ENCODE measurements around the gene CBX8. TPM values are rescaled to one million over a fixed set of nuclear protein-coding genes. Genes with fewer than 3 reads are reported as not detected.
A peak's percentile ranks its signal among the peaks of the same experiment; 100 is the strongest.
"Not testable (repeated sequence)": the region's sequence is repeated elsewhere in the genome, so short reads cannot be mapped to it uniquely, and the experiment has no call there.

Gene CBX8
- total RNA-seq, 3 donors from 2014 or later, result 1.7 to 4.3 (median 3.1) TPM

DNA sequence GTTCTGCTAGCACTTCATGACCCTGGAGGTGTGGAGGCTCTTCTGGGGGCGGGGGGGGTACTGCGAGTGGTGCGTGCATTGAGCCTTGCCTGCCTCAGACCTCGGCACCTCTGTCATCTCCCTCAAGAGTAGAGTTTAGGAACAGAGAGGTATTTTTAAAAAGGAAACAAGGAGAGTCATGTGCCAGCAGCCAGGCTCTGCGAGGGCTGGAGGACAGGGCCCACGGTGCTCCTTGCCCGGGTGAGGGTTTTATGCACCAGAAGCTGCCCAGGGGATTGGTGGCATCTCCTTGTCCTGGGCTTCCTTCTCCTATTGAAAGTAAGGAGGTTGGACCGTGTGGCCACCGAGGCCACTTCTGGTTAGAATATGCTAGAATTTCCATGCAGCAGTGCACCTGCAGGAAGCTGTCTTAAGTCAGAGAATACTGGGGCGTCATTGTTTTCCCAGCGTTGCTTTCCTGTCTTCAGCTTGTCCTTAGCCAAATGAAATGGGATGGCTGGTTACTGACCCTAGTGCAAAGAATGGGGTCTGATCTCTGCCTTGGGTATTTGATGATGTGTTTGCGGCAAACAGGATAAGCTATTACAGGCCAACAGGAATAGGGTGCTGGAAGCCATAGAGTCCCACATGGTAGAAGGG lies 15.7 kb downstream of the CBX8 start:
- no peaks in the 10 kb centered on the region for H3K9me3 Mint-ChIP-seq
- peaks cover 14% of the 10 kb centered on the region for H3K4me1 Mint-ChIP-seq (ENCODE audit: low read depth)
- no peak for DNase-seq
- no peaks in the 10 kb centered on the region for H3K36me3 Mint-ChIP-seq (ENCODE audit: insufficient read depth)
- H3K4me3 Mint-ChIP-seq, result no peak overlapping the region
- peaks cover 72% of the 10 kb centered on the region for H3K27me3 Mint-ChIP-seq (ENCODE audit: low read depth)
- no peak for ATAC-seq

DNA sequence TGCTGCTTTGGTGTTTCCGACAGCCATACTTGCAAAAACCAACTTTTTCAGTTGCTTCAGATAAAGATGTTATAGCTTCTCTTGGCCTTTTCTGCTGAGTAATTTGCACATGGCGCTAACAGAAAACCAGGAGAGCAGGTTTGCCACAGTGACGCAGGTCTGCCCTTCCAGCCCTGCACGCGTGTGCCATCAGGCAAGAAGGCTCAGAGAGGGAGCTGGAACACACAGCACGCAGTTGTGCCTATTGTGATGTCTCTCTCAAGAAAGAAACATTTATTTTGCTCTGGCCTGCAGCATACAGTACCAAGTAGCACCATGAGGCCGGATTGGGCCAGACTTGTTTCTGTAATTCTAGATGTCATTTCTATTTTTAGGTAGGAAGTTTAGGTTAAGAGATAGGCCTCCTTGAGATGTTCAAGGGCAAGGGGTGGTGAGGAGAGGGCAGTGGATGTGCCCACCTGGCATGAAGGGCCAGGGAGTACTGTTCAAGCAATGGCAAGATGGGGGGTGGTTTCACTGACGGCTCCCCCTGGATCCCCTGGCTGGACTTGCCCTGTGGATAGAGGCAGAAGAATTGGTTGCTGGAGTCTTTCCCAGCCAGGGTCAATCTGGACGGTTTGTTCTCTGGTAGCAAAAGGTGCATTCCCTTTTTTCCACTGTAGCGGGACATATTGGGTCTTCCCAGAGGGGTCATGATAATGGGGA lies 17.1 kb downstream of the CBX8 start:
- Mint-ChIP-seq H3K4me3 (no peak overlapping the region), H3K27me3 (ENCODE audit: low read depth) (peaks cover 69% of the 10 kb centered on the region), H3K9me3 (no peaks in the 10 kb centered on the region), H3K36me3 (ENCODE audit: insufficient read depth) (no peaks in the 10 kb centered on the region), H3K4me1 (ENCODE audit: low read depth) (peaks cover 14% of the 10 kb centered on the region)
- ATAC-seq (no peak), DNase-seq (no peak)

DNA sequence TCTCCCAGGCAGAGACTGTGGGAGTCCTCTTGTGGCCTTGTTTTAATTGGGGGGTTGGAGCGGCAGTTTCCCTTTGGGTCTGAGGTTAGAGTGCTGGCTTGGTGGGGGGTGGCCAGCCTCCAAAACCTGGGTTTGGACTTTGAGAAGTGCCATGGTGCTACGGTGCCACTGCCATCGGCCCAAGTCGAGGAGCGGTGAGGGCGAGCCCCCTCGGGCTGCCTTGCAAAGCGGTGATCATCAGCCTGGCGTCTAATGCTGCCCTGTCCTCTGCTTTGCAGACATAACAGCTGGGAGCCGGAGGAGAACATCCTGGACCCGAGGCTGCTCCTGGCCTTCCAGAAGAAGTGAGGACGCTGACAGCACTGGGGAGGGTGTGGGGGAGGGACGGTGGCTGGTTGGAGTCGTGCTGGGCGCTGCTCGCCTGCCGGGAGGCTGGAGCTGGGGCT lies 17.8 kb downstream of the CBX8 start:
- DNase-seq (no peak), ATAC-seq (no peak)
- H3K4me3 Mint-ChIP-seq, result peak overlapping the region; percentile 77
- no peaks in the 10 kb centered on the region for H3K36me3 Mint-ChIP-seq (ENCODE audit: insufficient read depth)
- peaks cover 14% of the 10 kb centered on the region for H3K4me1 Mint-ChIP-seq (ENCODE audit: low read depth)
- H3K27me3 Mint-ChIP-seq (ENCODE audit: low read depth), result peaks cover 76% of the 10 kb centered on the region
- no peaks in the 10 kb centered on the region for H3K9me3 Mint-ChIP-seq

DNA sequence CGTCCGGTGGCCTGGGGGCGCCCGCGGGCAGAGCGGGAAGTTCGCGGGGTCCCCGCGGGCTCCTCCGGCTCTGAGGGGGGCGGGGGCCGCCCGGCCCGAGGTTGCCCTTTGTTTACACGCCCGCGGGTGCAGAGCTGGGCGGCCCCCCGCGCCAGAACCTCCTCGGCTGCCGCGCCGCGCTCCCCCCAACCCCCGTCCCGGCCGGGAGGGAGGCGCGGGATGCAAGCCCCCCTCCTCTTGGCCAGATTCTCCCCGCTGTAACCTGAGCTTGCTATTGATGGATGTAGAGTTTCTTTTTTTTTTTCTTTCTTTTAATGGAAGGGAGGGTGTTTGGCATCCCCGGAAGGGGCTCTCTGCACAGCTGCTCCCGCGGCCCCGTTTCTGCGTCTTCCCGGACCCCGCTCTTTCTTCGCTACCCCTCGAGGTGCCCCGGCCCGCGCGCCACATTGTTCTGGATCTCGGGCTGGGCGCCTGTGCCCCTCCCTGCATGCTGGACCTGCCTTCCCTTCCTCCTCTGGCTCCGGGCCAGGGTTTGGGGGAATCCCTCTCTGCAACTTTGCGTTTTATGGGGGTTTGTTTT lies 18.3 kb downstream of the CBX8 start:
- H3K4me1 Mint-ChIP-seq (ENCODE audit: low read depth), result peaks cover 14% of the 10 kb centered on the region
- H3K36me3 Mint-ChIP-seq (ENCODE audit: insufficient read depth), result no peaks in the 10 kb centered on the region
- DNase-seq (no peak), ATAC-seq (peak; percentile 19 to 21)
- H3K9me3 Mint-ChIP-seq, result no peaks in the 10 kb centered on the region
- peaks cover 76% of the 10 kb centered on the region for H3K27me3 Mint-ChIP-seq (ENCODE audit: low read depth)
- H3K4me3 Mint-ChIP-seq, result peak overlapping the region; percentile 77

DNA sequence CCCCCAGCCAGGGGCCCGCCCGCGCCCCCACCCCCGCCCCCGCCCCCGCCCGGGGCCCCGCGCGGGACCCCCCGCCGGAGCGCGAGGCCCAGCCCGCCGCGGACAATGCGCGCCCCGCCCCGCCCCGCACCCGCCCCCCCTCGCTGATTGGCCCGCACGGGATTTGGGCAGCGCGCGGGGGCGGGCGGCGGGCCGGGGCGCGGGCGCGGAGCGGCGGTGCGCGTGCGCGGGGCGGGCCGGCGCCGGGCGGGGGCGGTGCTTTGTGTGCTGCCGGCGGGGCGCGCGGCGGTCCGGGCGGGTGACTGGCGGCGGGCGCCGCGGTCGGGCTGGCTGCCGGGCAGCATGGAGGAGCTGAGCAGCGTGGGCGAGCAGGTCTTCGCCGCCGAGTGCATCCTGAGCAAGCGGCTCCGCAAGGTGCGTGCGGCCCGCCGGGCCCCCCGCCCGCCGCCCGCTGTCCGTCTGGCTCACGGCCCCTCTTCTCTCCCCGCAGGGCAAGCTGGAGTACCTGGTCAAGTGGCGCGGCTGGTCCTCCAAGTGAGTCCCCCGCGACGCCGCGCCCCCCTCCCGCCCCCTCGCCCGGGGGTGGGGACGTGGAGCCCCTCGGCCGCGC lies 18.9 kb downstream of the CBX8 start, which contains the start of gene CBX2:
Gene CBX2 (plus strand): TSS at position 255 of the 610 bp plus-strand sequence. CDS start 88 bp downstream, at position 343.
- Mint-ChIP-seq H3K4me3 (peak within 1 kb of the TSS; percentile 77), H3K27me3 (ENCODE audit: low read depth) (peaks cover 76% of the 10 kb centered on the region), H3K4me1 (ENCODE audit: low read depth) (peaks cover 14% of the 10 kb centered on the region), H3K9me3 (no peaks in the 10 kb centered on the region), H3K36me3 (ENCODE audit: insufficient read depth) (no peaks in the 10 kb centered on the region)
- DNase-seq (peak; percentile 78), ATAC-seq (peak; percentile 87)

DNA sequence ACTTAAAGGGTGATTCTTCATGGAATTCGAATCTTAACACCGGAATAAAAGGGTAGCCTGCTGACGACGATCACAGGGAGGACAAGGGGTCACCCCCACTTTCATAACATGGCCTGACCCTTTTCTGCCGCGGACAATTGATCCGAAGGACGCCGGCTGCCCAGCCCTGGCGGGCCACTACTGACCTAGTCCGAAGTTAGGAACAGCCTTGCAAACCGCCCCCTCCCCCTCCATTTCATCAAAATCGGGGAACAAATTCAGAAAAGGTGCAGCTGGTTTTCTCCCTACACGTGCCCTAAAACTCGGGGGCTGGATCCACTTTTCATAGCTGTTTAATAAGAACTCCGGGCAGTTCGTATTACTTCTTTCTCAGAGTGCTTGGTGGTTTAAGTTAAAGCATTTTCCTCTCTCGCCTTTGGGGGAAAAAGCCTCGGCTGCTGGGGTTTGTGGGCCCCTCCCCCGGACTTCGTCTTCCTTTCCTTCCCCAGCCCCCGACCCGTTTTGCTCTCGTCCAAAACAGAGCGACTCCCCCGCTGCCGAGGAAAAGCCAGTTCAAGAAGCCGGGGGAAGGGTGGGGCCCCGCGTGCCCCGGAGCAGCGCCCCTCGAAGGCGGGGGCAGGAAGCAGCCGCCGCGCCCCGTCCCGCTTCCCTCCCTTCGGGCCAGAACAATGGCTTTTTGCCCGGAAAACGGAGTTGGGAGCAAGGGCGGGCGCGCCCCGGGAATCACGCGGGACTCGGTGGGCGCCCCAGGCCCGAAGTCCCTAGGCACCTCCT lies 19.6 kb downstream of the CBX8 start:
- ATAC-seq, result peak; percentile 28 to 33

DNA sequence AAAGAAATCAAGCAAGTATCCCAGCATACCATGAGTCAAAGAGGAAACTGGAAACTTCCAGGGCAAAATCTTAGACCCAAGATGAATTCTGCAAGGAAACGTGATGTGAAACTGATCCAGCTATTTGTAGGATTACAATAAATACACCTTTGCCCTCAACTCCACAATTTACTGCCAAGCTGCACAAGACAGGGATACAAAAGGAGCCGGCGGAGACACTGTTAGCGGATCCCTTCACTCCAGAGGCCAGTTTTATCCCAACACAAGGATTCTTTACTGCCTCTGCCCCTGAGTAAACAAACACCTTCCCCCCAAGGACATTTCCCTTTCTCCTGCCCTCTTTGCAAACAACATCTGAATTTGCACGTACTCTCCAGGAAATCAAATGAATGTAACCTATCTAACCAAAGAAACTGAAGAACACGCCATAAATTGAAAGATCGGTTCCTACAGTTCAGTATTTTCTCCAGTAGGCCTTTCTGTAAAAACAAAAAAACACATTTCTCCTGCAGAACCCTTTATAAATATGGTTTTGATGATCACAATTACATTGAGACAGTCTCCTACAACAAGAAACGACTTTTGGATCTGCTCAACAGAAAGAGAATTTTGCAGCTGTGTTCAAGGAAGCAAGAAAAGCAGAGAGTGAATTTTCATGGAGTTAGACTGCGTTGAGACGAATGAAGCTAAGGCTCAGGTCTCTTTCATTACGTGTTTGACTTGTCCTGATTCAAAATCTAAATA lies 20.3 kb downstream of the CBX8 start:
- H3K4me1 Mint-ChIP-seq (ENCODE audit: low read depth), result peaks cover 14% of the 10 kb centered on the region
- H3K9me3 Mint-ChIP-seq, result no peaks in the 10 kb centered on the region
- no peaks in the 10 kb centered on the region for H3K36me3 Mint-ChIP-seq (ENCODE audit: insufficient read depth)
- ATAC-seq (no peak), DNase-seq (no peak)
- peak overlapping the region; percentile 22 for H3K4me3 Mint-ChIP-seq
- peaks cover 72% of the 10 kb centered on the region for H3K27me3 Mint-ChIP-seq (ENCODE audit: low read depth)

More for the DNA sequence above, 19.6 kb downstream of the CBX8 start:
- no peak for DNase-seq
- H3K9me3 Mint-ChIP-seq, result no peaks in the 10 kb centered on the region
- H3K27me3 Mint-ChIP-seq (ENCODE audit: low read depth), result peaks cover 74% of the 10 kb centered on the region
- H3K4me1 Mint-ChIP-seq (ENCODE audit: low read depth), result peaks cover 14% of the 10 kb centered on the region
- no peaks in the 10 kb centered on the region for H3K36me3 Mint-ChIP-seq (ENCODE audit: insufficient read depth)
- peak overlapping the region; percentile 22 for H3K4me3 Mint-ChIP-seq

DNA sequence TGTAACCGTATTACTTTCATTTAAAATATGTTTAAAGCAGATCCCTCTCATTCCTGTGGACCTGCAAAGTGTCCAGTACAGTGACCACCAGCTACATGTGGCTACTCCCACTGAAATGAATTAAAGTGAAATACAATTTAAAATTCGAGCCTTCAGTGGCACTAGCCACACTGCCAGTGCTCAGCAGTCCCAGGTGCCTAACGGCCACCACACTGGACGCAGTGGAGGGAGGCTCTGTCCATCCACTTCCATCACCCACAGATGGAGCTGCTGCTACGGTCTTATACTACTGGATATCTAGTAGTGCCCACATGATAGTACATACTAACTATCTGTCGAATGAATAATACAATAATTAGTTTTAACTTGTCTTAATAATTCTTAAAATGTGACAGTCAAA lies 21.2 kb downstream of the CBX8 start:
- no peaks in the 10 kb centered on the region for H3K36me3 Mint-ChIP-seq (ENCODE audit: insufficient read depth)
- no peaks in the 10 kb centered on the region for H3K9me3 Mint-ChIP-seq
- peaks cover 65% of the 10 kb centered on the region for H3K27me3 Mint-ChIP-seq (ENCODE audit: low read depth)
- ATAC-seq (no peak), DNase-seq (no peak)
- H3K4me1 Mint-ChIP-seq (ENCODE audit: low read depth), result peaks cover 12% of the 10 kb centered on the region
- no peak overlapping the region for H3K4me3 Mint-ChIP-seq

DNA sequence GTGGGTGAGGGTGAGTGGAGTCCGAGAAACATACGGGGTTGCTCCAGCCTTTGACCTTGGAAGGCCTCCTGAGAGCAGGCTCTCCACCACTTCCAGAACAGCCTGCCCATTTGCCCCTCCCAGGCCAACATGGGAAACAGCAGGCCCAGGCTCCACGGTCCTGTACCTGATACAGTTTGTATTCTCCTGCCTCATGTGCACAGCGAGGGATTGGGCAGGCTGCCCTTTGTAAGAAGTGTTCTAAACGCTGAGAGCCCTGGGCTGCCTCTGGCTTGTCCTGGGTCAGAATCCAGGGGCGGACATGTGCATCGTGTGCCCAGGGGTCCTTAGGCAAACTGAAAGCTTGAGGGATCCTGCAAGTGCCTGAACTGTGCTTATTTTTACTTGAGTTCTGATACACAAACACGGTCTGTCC lies 22.3 kb downstream of the CBX8 start:
- H3K36me3 Mint-ChIP-seq (ENCODE audit: insufficient read depth), result no peaks in the 10 kb centered on the region
- DNase-seq (no peak), ATAC-seq (no peak)
- H3K27me3 Mint-ChIP-seq (ENCODE audit: low read depth), result peaks cover 62% of the 10 kb centered on the region
- no peak overlapping the region for H3K4me3 Mint-ChIP-seq
- peaks cover 12% of the 10 kb centered on the region for H3K4me1 Mint-ChIP-seq (ENCODE audit: low read depth)
- H3K9me3 Mint-ChIP-seq, result no peaks in the 10 kb centered on the region

DNA sequence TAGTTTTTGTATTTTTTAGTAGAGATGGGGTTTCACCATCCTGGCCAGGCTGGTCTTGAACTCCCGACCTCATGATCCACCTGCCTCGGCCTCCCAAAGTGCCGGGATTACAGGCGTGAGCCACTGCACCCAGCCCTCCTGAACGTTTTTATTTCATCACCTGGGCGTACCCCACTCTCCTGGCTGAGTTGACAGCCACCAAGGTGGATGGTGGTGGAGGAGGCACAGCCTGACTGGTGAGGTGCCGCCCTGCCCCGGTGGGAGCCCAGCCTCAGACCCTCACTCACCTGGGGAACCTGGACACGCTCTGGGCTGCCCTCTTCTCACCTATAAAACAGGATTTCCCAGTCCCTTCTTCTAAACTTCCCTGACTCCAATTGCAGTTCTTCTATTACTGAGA lies 24.2 kb downstream of the CBX8 start:
- not testable (repeated sequence) for ATAC-seq; H3K36me3 Mint-ChIP-seq (ENCODE audit: insufficient read depth); H3K4me3 Mint-ChIP-seq; DNase-seq; H3K4me1 Mint-ChIP-seq (ENCODE audit: low read depth); H3K9me3 Mint-ChIP-seq
- peaks cover 61% of the 10 kb centered on the region for H3K27me3 Mint-ChIP-seq (ENCODE audit: low read depth)

DNA sequence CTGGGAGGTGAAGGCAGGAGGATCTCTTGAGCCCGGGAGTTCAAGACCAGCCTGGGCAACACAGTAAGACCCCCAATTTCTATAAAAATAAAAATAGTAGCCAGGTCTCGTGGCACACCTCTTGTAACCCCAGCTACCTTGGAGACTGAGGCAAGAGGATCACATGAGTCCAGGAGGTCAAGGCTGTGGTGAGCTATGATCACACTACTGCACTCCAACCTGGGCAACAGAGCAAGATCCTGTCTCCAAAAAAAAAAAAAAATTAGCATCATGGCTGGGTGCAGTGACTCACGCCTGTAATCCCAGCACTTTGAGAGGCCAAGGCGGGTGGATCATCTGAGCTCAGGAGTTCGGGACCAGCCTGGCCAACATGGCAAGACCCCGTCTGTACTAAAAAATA lies 25.6 kb downstream of the CBX8 start:
- H3K27me3 Mint-ChIP-seq (ENCODE audit: low read depth), result peaks cover 54% of the 10 kb centered on the region
- H3K4me1 Mint-ChIP-seq (ENCODE audit: low read depth), result no peaks in the 10 kb centered on the region
- ATAC-seq (no peak), DNase-seq (no peak)
- H3K4me3 Mint-ChIP-seq, result no peak overlapping the region
- no peaks in the 10 kb centered on the region for H3K36me3 Mint-ChIP-seq (ENCODE audit: insufficient read depth)
- H3K9me3 Mint-ChIP-seq, result no peaks in the 10 kb centered on the region

DNA sequence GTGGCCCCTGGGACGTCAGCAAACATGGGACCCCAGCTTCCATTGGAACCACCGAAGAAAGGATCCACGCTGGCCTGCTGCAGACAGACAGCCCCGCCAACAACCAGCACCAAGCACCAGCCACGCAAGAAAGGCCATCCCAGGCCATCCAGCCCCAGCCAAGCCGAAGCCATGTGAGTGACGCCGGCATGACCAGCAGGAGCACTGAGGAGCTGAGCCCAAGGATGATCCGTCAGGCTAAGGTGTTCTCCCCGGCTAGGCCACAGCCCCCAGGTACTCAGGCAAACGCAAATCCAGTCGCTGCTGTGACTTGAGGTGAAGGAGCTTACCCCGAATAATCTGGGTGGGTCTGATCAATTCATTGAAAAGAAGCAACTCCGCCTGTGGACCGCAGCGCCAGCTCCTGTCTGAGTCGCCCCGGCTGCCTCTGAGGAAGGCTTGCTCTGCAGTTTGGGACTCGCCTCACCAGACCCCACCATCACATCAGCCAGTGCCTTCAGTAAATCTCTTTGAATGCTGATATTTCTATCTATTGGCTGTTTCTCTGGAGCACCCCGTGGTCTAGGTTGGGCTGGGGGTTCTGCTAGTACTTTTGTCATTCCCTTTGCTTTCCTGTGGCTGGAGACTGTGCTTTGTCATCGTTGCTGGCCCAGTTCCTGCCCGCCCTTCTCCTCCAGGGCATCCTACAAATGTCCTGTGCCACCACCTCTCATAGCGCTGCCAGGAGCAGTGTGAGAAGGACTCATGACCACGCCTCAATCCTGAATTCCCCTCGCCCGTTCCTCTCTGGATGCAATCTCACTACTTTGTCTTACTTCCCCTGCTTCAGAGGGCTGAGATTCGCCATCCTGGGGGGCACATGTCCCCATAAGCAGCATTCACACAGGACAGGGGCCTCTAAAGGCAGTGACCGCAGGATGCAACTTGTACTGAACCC lies 27.0 kb downstream of the CBX8 start:
- Mint-ChIP-seq H3K4me3 (no peak overlapping the region), H3K27me3 (ENCODE audit: low read depth) (peaks cover 43% of the 10 kb centered on the region), H3K9me3 (no peaks in the 10 kb centered on the region), H3K36me3 (ENCODE audit: insufficient read depth) (no peaks in the 10 kb centered on the region), H3K4me1 (ENCODE audit: low read depth) (no peaks in the 10 kb centered on the region)
- ATAC-seq (no peak), DNase-seq (no peak)

DNA sequence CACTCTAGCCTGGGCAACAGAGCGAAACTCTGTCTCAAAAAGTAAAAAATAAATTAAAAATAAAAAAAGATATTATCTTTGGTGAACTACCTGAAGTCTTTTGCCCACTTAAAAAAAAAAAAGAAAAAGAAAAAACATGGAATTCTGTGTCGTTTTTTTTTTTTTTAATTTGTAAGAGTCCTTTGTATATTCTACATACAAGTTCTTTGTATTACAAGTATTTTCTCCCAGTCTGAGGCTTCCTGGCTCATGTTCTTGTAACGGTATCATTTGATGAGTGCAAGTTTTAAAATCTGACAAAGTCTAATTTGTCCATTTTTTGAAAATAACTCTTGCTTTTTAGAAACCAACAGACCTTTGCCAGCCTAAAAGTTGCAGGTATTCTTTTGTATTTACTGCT lies 31.2 kb downstream of the CBX8 start:
- H3K27me3 Mint-ChIP-seq (ENCODE audit: low read depth), result peaks cover 24% of the 10 kb centered on the region
- no peaks in the 10 kb centered on the region for H3K9me3 Mint-ChIP-seq
- ATAC-seq (no peak), DNase-seq (no peak)
- no peaks in the 10 kb centered on the region for H3K4me1 Mint-ChIP-seq (ENCODE audit: low read depth)
- no peaks in the 10 kb centered on the region for H3K36me3 Mint-ChIP-seq (ENCODE audit: insufficient read depth)
- H3K4me3 Mint-ChIP-seq, result no peak overlapping the region
